Hematopoietic multipotent progenitor cell treated with erythropoietin and hydrocortisone succinate and interleukin-3 and kit ligand, for 17 days (in vitro differentiated cells): ENCODE results near the gene NAA35.
"Not testable (repeated sequence)": the region's sequence is repeated elsewhere in the genome, so short reads cannot be mapped to it uniquely, and the experiment has no call there.

Experiments used
- DNase-seq: peaks from one replicate; pipeline ENCODE4 v3.0.0-alpha.2; 2015; ENCODE audit warnings: low spot score

NAA35 gene

GRCh38 chr9:85940832-85941621 lies at the start of gene NAA35:
Gene NAA35, plus strand, starts transcription at chr9:85941146. Its CDS starts 1,014 bp downstream, at chr9:85942160.
- peak; percentile 99 for DNase-seq

- no peak for DNase-seq
Observed at GRCh38 chr9:85892401-85892800, 48.5 kb upstream of the NAA35 start.

GRCh38 chr9:85895685-85896084 lies 45.3 kb upstream of the NAA35 start:
- DNase-seq, result no peak

- DNase-seq, result no peak
Observed at GRCh38 chr9:85897848-85898247, 43.1 kb upstream of the NAA35 start.

- no peak for DNase-seq
Observed at GRCh38 chr9:85898332-85898731, 42.6 kb upstream of the NAA35 start.

GRCh38 chr9:85899388-85899787 lies 41.6 kb upstream of the NAA35 start:
- DNase-seq, result no peak

GRCh38 chr9:85900504-85901201 lies 40.3 kb upstream of the NAA35 start:
- peak; percentile 16 for DNase-seq

- DNase-seq, result no peak
Observed at GRCh38 chr9:85904975-85905374, 36.0 kb upstream of the NAA35 start.

- no peak for DNase-seq
Observed at GRCh38 chr9:85905957-85906356, 35.0 kb upstream of the NAA35 start.

- no peak for DNase-seq
Observed at GRCh38 chr9:85909390-85909789, 31.6 kb upstream of the NAA35 start.

GRCh38 chr9:85914108-85914507 lies 26.8 kb upstream of the NAA35 start:
- DNase-seq, result no peak

GRCh38 chr9:85917756-85918155 lies 23.2 kb upstream of the NAA35 start:
- no peak for DNase-seq

GRCh38 chr9:85925493-85925892 lies 15.5 kb upstream of the NAA35 start:
- no peak for DNase-seq

- DNase-seq, result no peak
Observed at GRCh38 chr9:85927076-85927475, 13.9 kb upstream of the NAA35 start.

- DNase-seq, result no peak
Observed at GRCh38 chr9:85931495-85931894, 9.5 kb upstream of the NAA35 start.

- DNase-seq, result not testable (repeated sequence)
Observed at GRCh38 chr9:85935950-85936349, 5.0 kb upstream of the NAA35 start.

GRCh38 chr9:85940275-85940831 lies 593 bp upstream of the NAA35 start:
- no peak for DNase-seq

GRCh38 chr9:85941622-85941940 lies 635 bp downstream of the NAA35 start:
- no peak for DNase-seq

GRCh38 chr9:85941966-85942912 lies 1.3 kb downstream of the NAA35 start:
- DNase-seq, result no peak

GRCh38 chr9:85942913-85943709 lies 2.2 kb downstream of the NAA35 start:
- no peak for DNase-seq

- no peak for DNase-seq
Observed at GRCh38 chr9:85943757-85944430, 2.9 kb downstream of the NAA35 start.
